GM21529 (cell line): Measurements from ENCODE around the gene FKBP11.

Experiments
- ATAC-seq: cut with Tn5 transposase; IDR thresholded peaks from one replicate; pipeline ENCODE4 v1.9.1; 2021; ENCODE audit not compliant: unreplicated experiment

Gene FKBP11

GRCh38 chr12:48925304-48926011 is at the start of gene FKBP11:
TSS of gene FKBP11 (minus strand) at chr12:48925492. CDS start at chr12:48925428, 64 bp downstream.
- ATAC-seq: peak; percentile 87

GRCh38 chr12:48973941-48974673 is 48.8 kb upstream of the FKBP11 start:
- no peak for ATAC-seq

- no peak for ATAC-seq
These were observed 48.2 kb upstream of the FKBP11 start for GRCh38 chr12:48973531-48973930.

GRCh38 chr12:48972952-48973483 is 47.7 kb upstream of the FKBP11 start:
- no peak for ATAC-seq

GRCh38 chr12:48972213-48972951 is 47.1 kb upstream of the FKBP11 start:
- no peak for ATAC-seq

DNA sequence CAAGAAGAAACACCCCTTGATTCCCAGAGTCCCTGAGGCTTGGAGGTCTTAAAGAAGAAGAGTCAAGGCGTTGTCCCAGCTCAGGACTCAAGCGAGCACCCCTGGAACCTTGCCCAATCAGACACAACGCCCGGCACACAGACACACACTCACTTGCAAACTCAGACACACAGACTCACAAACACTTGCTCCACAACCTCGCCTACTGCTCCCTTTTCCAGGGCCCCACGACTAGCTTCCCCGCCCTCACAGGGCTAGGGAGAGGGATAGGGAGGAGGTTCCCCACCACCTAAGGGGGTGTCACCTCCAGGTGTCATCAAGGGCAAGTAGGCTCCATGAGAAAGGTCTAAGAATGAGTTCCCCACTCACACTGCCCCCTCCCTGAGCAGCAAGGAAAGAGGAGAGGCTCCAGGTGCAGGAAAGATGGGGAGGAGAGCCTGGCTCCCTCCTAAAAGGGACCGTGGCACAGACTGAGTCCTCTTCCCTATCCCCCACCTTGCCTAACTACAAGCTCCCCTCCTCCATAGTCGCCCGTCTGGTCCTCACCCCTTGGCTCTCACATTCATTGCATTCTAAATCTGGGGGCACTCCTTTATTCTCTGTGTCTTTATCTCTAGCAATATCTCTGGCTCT is 45.5 kb upstream of the FKBP11 start:
- no peak for ATAC-seq

DNA sequence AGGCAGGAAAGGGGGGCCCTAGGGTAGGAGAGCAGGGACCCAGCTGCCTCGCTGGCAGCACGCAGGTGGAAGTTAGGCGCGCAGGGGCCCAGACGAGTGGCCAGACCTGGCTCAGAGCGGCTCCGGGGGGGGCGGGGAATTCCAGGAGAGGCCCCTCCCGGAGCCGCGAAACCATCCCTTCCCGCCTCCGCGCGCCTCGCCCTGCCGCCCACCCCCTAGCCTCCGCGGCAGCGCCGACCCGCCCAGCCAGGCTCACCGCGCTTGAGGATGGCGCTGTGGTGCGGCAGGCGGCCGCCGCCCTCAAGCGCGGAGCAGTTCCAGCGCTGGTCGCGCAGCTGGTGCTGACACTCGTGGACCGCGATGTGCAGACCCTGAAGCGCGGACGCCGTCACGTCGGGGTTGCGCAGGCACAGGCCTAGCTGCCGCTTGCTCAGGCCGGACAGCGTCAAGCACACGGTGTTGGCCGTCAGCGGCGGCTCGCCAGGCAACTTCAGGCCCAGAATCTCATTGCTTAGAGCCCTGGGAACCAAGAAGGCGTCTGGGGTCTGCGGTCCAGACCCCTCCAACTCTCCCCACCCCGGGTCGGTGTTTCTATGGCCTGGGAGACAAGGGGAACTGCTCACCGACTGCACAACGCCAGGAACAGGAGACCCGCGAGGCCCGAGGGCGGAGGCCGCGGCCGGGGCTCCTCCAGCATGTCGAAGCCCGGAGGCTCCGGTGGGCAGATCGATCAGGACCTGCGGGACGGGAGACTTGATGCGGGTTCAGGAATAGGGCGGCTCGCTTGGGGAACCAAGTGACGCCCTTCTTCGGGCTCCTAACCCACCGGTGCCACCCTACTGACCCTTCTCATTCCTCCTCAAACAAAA is 44.8 kb upstream of the FKBP11 start:
- ATAC-seq: no peak

DNA sequence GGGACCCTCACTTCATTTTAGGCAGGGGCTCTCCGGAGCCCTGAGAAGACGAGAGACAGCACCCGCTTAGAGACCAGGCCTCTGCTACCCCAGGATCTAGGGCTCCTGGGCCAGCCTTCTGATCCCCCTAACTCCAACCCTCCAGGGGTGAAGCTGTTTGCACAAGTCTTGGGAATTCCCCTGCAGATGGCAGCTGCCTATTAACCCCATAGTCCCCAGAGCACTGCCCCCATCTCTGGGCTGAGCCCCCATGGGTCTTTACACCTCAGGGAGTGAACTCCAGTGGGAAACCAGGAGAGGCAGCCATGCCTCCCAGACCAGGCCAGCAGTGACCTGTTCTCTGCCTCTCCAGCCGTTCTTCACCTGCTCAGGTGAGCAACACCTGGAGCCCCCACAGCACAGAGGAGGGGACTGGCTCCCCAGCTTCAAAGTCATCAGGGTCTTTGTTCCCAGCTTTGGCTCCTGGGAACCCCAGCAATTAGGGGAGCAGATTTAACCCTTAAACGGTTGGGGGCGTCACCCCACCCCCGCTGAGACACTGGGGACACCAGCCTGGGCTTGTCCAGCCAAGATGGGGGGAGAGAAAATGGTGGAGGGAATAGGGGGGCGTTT is 44.0 kb upstream of the FKBP11 start:
- ATAC-seq: no peak

DNA sequence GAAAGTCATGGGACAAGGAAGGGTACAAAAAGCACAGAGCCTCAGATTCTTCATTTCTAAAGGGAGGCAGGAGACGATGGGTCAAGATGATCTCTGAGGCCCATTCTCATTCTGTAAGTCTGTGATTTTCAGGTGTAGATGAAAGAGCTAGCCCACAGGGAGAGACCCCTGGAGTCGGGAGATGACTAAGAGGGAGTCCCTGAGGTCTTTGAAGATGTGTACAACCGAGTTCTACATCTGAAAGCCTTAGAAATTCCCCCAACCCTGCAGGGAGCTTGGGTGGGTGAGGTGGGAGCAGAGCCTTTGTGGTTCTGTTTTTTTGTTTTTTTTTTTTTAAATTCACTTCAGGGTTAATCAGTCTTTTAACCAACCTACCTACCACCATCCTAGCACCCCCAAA is 43.2 kb upstream of the FKBP11 start:
- ATAC-seq: no peak

- ATAC-seq: no peak
These were observed 42.7 kb upstream of the FKBP11 start for GRCh38 chr12:48967991-48968390.

DNA sequence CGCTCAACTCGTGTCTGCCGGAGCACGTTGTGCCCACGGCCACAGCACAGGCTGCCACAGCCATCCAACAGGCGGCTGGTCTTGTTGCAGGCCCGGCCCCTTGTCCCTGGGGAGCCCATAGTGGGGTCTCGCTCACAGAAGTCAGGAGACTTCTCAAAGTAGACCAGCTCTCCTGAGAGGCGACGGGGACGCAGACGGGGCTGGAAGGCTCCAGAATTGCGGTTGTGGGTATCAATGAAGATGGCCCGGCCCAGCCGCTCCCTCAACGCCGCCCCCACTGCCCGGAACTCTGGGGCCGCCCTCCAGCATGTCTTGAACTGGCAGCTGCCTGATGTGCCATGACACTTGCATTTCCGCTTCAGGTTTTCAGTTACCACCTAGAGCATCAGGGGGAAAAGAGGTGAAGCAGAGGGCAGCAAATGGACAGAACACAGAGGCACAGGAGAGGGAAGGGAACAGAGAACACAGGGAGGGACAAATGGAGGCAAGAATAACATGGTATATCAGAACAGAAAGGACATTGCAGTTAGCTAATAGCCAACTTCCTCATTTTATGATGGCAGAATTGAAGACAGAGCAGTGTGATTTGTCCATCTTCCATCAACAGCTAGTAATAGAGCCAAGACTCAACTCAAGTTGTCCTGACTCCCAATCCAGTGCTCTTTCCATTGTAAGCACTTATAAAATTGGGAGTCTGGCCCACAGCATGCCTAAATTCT is 41.0 kb upstream of the FKBP11 start:
- ATAC-seq: no peak

DNA sequence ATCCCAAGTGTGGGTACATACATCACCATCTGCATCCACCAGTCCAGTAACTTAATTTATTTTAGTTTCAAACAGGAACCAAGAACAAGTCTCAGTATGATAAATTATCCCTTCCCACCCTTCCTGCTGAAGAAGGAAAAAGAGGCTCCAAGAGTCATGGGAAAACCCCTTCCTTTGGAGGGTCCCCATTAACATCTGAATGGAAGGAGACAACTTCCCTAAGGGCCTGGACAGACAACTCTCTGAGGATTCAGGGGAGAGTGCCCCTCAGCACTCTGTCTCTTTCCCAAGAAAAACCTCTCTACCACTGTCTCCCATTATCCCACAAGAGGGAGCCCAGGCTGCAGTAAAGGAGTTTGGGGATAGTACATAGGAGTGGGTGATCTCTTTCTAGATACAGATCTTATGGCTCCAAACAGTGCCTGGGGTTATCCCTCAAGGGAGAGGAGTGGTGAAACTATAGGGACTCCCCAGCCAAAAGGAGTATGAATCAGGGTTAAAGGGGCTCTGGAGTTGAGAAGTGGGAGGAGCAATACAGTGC is 40.1 kb upstream of the FKBP11 start:
- ATAC-seq: no peak

DNA sequence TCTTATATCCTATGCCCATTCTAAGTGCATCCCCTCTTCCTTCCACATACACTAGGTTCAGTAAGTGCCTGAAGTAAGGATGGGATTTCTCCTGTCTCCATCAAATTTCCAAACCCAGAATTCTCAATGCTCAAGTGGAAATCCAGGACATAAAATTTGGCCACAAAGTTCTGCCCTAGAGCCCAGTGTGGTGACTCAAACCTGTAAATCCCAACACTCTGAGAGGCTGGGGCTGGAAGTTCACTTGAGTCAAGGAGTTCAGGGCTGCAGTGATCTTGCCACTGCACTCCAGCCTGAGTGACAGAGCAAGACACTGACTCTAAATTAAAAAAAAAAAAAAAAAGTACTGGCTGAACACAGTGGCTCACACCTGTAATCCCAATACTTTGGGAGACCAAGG is 36.5 kb upstream of the FKBP11 start:
- ATAC-seq: no peak

DNA sequence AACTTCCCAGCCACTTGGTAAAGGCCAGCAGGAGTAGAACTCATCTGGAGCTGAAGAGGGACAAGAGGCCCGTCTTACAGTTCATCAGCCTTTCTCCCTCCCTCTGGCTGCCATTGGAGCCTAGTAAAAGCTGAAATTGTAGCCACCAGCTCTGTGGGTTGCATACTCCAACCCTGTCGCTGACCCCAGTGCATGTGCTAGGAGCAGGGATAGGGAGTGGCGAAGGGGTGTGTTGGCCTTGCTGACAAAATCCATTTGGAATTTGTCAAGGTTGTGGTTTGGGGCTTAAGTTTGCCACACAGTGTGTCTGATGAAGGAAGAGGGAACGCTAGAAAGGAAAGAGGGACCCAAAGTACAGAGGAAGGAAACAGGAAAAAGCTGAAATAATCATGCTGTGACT is 36.0 kb upstream of the FKBP11 start:
- ATAC-seq: no peak

- no peak for ATAC-seq
These were observed 35.5 kb upstream of the FKBP11 start for GRCh38 chr12:48960834-48961233.

DNA sequence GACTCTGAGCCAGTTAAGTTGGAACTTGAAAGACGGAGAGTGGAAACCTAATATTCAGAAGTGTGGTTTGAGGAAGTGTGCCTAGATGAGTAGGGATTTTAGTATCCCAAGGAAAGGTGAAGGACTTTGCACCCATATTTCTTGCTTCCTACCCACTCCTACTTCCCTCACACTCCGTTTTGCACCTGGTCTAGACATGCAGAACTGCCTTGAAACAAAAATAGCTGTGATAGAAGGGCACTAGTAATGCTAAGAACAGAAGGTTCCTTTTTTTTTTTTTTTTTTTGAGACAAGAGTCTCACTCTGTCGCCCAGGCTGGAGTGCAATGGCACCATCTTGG is 32.7 kb upstream of the FKBP11 start:
- no peak for ATAC-seq

GRCh38 chr12:48957141-48958048 is 32.1 kb upstream of the FKBP11 start, which contains the start of gene ARF3:
TSS of gene ARF3 (minus strand) at chr12:48957487. CDS start at chr12:48941095, 16,392 bp downstream.
- peak; percentile 89 for ATAC-seq
